COLO829 (cell line): Measurements from ENCODE around the gene VWC2.

Experiments used
- DNase-seq: peaks from one replicate; pipeline ENCODE4 v3.0.0; 2012; ENCODE audit warnings: low spot score

The VWC2 gene

DNA sequence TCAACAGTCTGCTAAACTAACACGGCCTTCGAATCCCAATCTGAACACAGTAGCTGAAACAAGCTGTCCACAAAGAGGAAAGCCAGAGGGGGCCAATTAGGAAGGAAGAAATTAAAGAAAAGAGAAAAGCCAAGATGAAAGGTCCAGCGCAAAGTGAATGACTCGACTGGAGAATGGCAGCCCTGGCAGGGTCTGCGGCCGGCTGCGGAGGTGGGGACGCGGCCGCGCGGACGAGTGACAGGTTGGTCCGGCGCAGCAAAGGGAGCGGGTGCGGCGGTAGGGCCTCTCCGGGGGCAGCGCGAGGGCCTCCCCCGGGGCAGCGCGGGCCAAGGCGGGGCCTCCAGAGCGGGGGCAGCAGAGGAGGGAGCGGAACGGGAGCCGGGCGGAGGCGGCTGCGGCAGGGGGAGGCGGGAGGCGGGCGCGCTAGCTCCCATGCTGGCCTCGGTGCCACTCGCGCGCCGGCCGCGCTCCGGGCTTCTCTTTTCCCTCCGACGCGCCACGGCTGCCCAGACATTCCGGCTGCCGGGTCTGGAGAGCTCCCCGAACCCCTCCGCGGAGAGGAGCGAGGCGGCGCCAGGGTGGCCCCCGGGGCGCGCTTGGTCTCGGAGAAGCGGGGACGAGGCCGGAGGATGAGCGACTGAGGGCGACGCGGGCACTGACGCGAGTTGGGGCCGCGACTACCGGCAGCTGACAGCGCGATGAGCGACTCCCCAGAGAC is at the start of gene VWC2:
TSS of gene VWC2 (plus strand) at position 421 of the 718 bp plus-strand sequence. CDS start 1,798 bp downstream, outside the sequence.
- no peak for DNase-seq

DNA sequence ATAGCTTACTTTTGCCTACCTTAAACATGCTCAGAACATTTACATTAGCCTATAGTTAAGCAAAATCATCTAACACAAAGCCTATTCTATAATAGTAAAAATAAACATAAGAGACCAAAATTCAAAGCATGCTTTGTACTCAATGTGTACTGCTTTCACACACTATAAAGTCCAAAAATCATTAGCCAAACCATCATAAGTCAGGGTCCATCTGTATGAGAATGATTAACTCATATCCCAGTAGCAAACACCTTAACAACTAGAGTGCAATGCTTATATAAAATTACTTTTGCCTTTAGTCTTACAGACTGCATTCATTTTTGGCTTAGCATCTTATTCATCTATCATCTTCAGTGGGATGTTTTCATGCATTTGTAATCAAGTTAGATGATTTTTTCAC is 49.4 kb upstream of the VWC2 start:
- no peak for DNase-seq

DNA sequence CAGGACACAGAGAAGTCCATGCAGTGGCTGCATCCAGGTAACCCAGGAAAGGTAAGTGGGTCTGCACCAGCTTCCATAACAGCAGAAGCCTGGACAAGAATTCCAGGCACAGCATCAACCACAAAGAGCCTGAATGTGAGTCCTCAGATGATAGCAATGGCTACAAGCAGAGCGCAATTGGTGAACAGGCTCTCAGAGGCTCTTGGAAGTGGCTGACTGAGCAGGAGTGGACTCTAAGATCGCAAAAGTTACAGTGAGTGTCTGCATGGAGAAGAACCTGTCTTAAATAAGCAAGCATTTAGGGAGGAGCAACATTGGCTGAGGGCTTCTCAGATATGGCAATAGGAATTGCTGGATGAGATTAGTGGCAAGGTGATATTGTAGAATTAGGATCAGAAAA is 41.6 kb upstream of the VWC2 start:
- no peak for DNase-seq

DNA sequence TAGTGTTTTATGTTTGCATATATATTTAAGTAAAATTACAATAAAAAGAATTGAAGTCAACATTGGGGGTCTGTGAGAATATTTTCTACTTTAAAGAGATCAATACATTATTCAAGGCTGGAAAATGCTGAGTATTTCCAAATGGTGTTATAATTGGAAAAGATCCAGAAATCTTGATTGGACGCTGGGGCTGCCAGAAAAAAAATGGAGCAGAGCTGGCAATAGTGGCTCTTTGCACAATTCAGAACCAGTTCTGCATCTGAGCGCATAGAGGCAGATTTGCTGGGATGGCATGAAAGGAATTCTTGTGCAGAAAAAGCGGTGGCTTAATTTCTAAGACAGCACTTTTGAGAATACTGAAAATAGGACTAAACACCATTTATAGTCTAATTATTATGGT is 10.8 kb upstream of the VWC2 start:
- no peak for DNase-seq

DNA sequence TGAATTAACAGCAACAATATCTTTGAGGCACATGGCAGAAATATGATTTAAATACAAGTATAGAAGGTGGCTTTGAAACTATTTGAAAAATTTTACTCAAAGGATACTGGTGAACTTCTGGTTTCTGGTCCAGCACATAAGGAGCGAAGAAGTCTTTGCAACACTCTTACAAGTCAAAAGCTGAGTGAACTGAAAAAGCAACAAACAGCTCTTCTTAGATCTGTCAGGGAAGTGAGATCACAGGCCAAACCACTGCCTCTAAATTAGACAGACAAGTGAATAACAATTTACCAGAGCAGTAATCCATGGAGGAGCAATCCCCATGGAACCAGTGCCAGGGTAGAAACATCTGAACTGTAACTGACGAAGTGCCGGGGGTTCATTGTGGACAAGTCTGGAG is 9.6 kb upstream of the VWC2 start:
- no peak for DNase-seq

DNA sequence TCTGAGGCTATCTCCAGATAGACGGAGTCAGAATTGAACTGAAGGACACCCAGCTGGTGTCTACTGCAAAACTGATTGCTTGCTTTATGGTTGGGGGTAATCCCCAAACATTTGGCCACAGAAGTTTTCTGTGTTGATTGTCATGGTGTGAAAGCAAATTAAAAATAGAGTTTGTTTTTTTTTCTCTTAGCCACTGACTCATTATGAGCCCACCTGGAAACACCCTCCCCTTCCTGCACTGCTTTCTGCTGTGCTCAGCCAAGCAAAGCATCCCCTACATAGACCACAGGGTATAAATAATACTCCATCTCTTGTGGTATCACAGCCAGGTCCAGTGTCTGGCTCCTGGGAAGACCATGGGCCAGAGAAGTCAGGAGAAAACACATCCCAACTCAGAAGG is 6.5 kb upstream of the VWC2 start:
- no peak for DNase-seq

DNA sequence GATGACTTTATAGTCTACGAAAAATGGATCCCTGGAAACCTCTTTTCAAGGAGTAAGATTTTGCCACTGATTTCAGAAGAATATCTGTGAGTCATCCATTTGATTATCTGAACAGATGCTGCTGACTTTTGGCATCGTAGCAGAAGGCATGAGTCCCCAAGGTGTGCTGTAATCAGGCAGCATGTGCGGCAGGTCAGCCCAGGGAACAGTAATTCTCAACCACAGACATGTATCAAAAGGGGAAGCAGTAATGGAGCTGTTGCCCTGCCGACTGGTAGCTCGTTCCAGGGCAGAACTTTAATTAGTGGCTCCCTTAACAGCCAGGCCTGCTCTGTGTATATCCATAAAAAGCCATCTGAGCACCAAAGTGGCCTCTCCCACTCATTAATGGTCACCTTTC is 5.7 kb upstream of the VWC2 start:
- no peak for DNase-seq

DNA sequence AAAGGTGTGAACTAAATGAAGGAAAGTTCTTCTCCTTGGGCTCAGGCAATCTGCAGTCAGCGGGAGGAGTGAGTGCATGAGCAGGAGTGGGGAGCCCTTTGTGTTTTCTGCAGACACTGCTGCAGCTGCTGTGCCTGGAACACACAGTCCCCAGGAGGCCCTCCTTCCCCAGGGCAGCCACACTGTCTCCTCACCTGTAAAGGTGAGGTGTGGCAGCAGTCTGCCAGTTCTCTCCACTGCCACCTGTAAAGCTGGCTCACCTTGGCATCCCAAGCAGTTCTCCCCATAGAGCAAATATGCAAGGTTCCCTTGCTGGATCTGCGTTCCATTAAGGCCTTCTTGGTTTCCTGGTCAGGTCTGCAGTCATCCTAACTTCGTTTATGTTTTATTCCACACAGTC is 5.2 kb upstream of the VWC2 start:
- no peak for DNase-seq

DNA sequence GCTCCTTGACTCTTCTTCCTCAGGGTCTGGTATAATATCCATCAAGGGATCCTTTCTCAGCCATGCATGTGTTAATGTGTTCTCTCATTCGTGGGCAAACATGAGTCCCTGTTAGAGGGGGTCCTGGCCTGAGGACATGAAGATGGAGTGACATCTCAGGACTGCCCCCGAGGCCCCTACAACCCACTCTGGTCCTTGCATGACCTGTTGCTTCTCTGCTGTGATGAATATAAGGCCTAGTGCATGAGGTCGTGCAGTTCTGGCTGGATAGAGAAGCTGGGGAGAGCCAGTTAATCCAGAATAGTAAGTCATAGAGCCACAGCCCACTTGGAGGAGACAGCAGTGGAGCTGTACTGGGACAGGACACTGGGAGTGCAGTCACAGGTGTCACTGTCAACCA is 4.6 kb upstream of the VWC2 start:
- no peak for DNase-seq

DNA sequence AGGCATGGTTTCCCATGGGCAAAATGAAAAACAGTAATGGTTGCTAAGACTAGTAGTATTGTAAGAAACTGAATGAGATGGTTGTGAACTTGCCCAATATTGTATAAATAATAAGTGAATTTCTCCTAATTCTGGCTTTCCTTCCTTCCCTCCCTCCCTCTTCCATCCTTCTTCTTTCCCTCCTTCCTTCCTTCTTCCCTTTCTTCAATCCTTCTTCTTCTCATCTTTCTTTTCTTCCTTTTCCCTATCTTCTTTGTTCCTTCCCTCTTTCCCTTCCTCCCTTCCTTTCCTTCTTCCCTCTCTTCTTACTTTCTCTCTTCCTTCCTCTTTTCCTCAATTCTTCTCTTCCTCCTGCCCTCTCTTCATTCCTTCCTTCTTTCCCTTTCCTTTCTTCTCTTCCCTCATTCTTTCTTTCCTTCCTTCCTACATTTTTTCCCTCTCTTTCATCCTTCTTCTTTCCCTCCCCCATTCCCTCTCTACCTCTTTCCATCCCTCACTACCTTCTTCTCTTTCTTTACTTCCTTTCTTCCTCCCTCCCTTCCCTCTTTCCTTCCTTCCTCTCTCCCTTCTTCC is 4.1 kb upstream of the VWC2 start:
- DNase-seq, result no peak

DNA sequence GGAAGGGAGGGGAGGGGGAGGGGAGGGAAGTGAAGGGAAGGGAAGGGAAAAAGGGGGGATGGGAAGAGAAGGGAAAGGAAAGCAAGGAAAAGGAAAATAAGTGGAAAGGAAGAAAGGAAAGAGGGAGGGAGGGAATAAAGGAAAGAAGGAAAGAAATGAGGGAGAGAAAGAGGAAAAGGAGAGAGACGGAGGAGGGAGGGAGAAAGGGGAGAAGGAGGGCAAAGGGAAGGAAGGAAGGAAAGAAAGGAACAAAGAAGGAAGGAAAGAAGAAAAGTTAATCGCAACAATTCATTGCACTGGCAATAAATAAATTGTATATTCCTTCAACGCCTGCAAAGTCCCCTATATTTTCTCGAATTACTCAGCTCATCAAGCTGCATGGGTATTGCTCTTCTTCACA is 2.6 kb upstream of the VWC2 start:
- no peak for DNase-seq

DNA sequence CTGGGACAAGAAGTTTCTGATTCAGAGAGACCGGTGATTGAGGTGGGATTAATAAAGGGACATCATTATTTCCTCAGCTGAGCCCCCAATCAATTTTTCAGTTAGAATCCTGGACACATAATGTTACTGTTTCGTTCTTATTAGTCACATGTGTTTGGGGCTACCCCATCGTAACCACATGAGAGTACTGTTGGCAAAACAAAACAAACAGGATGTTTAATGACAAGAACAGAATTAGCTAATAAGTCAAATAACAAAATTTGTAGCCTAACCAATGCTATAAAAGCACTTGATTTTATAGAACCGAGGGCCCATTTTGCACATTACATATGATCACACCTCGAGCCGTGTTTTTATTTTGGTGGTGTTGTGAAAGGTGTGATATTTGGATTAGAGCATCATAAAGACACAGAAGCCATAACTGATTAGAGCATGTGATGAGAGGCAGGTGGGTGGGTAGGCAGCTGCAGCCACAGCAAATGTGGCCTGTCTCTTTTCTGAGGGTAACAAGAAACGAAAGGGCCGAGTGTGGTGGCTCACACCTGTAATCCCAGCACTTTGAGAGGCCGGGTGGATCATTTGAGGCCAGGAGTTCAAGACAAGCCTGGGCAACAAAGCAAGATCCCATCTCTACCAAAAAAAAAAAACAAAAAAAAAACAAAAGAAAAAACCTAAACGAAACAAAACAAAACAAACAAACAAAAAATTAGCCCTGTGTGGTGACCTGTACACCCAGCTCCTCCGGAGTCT is 1.8 kb upstream of the VWC2 start:
- no peak for DNase-seq

DNA sequence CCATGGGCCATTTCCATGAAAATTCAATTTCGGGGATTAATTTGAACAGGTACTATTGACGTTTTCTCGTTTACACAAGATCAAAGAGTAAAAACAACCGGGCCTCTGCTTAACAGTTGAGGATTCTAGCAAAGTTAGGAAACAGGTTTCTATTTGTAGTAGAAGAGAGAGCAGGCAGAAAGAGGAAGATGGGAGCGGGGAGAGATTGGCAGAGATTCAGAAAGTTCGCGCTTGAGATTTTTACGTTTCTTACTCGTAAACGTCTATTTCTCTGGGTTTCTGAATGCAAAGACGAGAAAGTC is 571 bp upstream of the VWC2 start:
- no peak for DNase-seq

DNA sequence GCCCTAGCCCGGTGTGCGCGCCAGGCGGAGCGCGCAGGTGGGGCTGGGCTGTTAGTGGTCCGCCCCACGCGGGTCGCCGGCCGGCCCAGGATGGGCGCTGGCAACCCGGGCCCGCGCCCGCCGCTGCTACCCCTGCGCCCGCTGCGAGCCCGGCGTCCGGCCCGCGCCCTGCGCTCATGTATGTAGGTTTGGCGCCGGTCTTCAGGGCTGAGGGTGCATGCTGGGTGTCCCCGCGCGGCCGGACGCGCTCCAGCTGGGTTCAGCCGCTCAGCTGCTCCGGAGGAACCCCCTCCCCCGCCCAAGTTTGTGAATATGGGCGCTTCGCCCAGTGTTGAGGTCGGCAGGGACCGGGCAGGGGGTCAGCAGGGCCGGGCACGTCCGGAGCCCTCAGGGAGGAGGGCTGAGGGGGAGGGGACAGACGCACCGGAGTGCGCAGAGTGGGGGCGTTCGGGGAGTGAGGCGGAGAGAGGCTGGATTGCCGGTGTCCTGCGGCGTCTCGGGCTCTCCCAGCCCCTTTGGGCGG is 559 bp downstream of the VWC2 start:
- DNase-seq, result no peak

DNA sequence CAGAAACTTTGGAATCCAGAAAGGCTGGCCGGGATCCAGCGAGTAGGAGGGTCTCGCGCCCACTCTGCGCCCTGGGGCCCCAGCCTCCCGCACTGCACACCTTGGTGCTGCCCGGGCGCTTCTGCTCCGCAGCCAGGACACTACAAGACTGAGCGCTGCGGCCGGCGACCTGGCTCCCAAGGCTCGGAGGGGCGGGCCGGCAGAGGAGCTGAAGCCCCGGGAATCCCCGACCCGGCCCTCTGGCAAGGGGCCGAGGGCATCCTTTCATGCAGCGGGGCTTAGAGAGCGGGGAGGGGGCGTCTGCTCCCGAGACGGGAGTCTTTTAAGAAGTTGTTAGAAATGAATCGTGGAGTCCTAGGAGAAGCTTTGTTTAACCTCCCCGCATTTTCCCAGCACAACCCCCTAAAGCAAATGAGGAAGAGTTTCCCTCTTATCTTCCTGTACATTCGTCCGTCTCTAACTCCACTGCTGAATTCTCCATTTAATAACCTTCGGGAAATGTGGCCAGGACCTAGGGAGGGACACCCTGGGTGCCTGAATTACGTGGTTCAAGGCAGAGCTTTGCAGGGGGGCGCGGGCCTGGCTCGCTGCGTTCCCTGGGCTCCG is 1.1 kb downstream of the VWC2 start:
- DNase-seq, result no peak

DNA sequence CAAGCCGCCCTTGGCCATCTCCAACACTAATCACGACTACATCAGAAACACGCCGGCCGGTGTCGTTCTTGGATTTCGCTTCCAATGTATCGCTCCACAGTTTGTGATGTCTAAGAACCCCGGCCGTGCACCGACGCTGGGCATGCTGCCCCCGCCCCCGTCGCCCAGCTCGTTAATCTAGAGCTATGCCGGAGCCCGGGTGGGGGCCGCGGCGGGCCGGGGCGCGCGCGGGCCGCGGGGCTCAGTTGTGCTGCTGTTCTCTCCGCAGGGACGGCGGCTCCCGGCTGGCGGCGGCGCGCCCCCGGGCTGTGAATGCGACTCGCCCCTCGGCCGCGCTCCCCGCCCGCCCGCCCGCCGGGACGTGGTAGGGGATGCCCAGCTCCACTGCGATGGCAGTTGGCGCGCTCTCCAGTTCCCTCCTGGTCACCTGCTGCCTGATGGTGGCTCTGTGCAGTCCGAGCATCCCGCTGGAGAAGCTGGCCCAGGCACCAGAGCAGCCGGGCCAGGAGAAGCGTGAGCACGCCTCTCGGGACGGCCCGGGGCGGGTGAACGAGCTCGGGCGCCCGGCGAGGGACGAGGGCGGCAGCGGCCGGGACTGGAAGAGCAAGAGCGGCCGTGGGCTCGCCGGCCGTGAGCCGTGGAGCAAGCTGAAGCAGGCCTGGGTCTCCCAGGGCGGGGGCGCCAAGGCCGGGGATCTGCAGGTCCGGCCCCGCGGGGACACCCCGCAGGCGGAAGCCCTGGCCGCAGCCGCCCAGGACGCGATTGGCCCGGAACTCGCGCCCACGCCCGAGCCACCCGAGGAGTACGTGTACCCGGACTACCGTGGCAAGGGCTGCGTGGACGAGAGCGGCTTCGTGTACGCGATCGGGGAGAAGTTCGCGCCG is 1.9 kb downstream of the VWC2 start:
- DNase-seq, result no peak

DNA sequence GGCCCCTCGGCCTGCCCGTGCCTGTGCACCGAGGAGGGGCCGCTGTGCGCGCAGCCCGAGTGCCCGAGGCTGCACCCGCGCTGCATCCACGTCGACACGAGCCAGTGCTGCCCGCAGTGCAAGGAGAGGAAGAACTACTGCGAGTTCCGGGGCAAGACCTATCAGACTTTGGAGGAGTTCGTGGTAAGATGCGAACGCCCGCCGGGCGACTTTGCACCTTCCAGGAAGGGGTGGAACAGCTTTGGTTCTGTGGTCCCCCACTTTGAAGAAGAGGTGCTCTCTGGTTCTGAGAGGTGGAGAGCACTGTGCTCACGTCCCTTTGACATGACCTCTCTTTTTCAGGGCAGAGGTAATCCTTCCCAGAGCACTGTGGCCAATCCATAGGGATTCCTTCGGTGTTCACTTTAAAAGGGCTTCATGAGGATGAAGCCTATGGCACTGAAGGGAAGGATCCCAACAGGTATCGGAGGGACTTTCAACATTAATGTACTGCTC is 2.6 kb downstream of the VWC2 start:
- no peak for DNase-seq

DNA sequence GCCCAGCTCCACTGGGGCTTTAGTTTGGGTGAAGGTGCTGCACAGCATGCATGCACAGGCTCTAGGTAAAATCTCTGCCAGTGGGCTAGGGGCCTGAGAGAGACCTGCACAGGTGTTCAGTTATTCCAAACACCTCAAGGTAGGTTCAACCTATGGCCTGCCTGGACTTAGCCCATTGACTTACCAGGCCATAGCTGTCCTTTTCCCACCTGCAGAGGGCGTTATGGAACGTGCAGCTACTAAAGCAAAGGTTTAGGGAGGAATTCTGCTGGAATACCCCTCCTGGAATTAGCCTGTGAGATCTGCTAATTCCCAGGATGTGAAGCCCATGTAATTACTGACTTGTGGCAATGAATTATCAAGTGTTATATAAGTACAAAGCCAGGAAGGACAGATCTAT is 3.6 kb downstream of the VWC2 start:
- DNase-seq, result no peak

DNA sequence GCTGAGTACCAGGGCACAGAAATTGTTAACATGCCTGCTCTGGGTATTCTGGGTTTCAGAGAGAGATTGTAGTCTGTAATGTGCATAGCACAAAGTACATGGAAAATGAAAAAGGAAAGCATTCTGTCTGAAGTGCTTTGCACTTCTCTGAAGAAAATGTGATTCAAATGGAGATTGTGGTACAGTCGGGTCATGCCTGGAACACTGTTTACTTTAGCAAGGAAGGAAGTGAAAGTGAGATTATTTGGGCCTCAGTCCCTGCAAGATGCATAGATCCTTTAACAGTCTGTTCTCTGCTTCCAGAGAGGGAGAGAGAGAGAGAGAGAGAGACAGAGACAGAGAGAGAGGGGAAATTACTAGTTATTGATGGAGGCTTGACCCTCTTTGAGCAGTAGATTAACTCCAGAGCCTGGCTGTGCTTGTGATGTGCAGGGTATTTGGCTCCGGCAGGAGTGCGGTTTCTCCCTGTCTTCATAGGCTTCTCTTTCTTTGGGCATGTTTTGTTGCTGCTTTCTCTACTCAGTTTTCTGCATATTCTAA is 5.4 kb downstream of the VWC2 start:
- DNase-seq, result no peak

DNA sequence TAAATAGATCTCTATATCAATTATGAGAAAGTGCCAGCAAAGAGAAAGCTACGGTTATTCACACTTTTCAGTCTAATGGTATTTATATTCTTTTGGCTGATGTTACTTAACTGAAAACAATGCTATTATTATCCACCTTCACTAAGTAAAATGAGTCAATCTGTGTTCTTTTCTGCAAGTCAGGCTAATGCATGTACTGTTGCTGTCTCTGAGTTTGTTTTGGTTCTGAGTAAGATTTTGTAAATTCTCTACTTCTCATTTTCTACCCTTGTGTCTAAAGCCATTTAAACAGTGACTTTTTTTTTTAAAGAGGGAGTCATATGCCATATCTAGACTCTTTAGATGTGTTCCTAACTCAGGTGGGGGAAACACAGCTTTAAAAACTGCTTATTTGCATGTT is 7.5 kb downstream of the VWC2 start:
- no peak for DNase-seq

DNA sequence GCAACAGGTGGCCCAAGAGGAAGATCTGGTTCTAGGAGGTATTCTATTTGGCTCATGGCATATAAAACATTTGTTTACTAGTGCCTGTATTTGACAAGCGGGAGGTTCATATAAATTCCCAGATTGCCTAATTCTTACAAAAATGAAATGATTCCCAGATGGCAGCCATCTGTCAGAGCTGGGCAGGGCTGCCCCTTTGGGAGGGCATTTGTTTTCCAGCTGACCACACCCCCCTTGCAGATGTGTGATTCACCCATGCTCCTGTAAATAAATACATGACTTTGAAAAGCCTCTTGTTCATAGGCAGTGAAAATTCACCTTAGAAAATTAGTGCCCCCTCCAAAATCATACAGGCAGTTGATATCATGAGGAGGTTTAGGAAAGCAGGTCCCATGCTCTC is 8.6 kb downstream of the VWC2 start:
- no peak for DNase-seq

DNA sequence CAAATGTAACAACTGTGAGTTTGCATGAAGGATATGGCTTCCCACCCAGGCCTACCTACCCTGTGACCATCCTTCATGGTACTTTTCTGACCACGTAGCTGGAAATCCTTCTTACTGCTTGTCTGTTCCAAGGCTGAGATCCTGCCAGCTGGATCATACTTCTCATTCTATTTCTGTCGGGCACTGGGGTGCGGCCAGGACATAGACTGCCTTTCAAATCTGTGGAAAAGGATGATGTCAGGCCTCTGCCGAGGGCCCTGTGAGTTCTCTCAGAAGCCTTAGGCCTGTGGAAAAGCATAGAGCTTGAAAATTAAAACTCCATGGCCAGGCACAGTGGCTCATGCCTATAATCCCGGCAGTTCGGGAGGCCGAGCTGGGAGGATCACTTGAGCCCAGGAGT is 10.0 kb downstream of the VWC2 start:
- no peak for DNase-seq
